Midbrain (tissue), 1 donor: ENCODE measurements around the gene DHX58.

Experiments used
- DNase-seq: peaks from one replicate; lab custom pipeline; 2025; lab: John Stamatoyannopoulos, UW

The DHX58 gene

GRCh38 chr17:42087042-42087701 is 25.3 kb downstream of the DHX58 start:
- DNase-seq, result no peak

- no peak for DNase-seq
Observed at GRCh38 chr17:42081516-42082129, 30.9 kb downstream of the DHX58 start.

GRCh38 chr17:42079541-42079940 is 33.0 kb downstream of the DHX58 start:
- DNase-seq, result no peak

DNA sequence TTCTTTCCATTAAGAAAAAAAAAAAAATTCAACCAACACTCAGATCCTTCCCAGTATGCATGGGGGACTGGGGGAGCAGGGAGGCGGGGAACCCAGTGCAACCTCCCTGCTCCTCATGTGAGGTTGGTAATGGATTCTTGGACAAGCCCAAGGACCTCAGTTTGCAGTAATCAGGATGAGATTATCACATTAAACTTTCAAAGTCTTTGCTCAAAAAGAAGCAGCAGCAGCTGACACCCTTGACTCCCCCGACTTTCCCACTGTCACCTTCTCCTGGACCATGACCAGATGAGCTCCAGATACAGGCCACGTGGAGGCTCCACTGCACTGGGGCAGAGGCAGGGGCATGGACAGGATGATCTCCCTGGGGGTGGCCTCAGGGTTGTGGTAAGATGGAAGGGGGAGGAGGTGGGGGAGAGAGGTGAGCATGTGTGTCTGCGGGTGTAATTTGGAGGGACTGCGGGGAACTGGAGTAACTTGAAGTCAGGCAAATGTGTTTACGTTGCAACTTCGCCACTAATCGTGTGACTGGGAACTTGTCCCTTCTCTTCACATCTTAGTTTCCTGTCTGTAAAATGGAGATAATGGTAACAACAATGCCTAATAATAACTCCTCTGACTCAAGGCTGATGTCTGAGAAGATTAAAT is 34.0 kb downstream of the DHX58 start:
- DNase-seq, result no peak

DNA sequence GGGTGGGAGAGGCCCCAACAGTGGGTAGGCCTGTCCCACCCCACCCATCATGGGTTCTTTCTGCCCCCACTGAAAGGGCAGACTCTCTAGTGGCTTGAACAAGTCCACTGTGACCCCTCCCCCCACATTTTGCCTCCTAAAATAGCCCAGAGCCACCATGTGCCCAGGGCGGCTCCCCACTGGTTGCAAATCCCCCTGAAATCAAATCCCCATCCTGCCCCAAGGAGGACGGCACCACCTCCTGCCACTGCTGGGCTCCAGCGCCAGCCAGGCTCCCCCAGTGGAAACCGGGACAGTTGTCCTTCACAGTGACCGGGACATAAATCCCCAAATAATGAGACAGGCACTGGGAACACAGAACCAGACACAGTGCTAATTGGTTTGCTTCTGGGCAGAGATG is 34.8 kb downstream of the DHX58 start:
- DNase-seq, result no peak

DNA sequence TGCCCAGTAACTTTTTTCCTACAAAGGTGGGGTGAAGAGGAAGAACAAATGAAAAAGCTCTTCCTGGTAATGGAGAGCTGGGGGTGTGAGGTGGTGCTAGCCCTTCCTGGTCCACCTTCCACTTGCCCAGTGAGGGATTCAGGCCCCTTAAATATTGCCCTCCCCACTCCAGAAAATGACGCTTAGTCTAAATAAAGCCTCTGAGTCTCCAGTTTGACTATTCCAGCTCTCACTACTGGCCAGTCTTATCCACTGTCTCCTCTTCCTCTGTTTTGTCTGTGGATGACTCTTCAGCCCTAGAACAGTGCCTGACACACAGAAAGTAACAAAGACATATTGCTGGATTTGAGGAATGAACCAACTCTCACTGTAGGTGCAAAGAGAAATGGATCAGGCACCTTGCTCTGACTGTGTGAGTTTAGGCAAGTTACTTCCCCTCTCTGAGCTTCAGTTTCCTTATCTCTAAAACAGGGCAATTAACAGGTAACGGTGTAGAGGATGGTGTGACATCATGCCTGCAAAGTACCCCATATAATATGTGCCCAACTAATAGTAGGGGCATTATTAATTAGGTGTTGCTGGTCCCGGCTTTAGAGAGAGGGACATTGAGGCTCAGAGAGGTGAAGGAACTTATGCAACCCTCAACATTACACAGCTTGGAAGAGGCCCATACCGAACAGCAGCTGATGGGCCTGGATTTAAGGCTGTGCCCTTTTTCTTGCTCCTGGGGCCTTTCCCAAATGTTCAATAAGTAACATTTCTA is 35.5 kb downstream of the DHX58 start:
- DNase-seq, result no peak

- DNase-seq, result no peak
Observed at GRCh38 chr17:42075789-42076188, 36.7 kb downstream of the DHX58 start.

DNA sequence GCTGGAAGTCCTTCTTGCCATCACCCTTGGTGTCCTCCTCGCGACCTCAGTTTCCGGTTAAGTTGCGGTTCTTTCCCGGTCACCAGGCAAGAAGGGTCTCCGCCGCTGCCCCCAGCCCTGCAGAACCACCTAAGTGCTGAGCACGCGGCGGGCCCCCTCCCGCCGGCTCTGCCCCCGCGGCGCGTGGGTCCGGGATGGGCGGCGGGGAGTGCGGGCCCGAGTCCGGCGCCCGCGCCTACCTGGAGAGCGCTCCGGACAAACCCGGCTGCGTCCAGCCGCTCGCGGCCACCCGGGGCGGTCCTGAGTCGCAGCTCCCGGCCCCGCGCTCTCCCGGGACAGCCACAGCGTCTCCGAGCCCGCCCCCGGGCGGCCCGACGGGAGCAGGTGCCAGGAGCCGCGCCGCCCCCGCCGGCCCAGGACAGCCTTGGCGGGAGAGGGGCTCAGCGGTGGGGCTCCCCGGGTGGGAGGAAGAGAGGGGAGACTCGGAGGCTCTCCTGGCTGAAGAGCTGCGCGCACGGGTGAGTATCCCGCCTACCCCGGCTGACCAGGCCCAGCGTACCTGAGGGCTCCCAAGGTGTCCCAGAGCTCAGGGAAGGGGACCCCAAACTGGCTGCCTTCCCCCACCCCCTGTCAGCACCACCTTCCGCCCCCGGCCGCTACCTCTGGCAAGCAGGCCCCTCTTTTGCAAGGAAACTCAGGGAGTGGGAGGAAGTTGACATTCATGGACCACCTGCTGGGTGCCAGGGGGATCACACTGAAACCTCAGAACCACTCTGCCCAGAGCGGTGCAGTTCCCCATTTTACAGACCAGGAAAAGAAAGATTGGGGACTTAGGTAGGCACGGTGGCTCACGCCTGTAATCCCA is 40.0 kb downstream of the DHX58 start:
- no peak for DNase-seq

DNA sequence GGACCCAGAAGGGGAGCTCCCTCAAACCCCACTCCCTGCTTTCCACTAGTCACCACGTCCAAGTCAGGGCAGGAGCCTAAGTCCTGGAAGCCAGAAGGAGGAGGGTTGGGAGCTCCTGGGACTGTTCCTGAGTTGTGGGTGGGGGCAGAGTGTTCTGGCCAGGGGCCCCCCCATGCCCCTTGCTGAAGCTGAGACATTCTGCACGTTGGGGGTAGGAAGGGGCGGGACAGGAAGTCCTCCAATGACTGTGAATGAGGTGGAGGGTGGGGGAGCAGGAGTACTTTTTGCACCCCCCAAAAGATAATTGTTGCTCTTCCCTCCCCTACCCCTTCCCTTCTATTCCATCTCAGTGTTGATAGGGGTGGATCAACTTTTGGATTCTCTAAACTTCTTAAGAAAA is 40.7 kb downstream of the DHX58 start:
- DNase-seq, result no peak

DNA sequence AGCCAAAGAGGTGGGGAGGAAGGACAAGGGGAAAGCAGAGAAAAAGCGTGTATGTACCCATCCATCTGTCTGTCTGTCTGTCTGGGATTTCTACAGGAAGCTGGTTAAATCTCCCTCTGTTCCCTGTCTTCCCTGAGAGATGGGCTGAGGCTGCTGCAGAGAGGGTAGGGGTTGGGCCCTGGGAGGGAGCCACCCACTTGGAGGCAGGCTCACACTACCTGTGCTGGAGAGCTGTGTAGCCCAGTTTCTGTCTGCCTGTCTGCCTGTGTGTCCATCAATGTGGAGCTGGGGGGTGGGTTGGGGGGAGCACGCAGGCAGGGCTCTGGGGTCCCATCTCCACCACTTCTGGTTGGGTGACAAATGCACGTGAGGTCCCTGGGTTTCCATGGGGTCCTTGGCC is 43.5 kb downstream of the DHX58 start:
- no peak for DNase-seq

GRCh38 chr17:42067371-42068091 is 45.0 kb downstream of the DHX58 start:
- peak; percentile 33 for DNase-seq

- no peak for DNase-seq
Observed at GRCh38 chr17:42065201-42065600, 47.3 kb downstream of the DHX58 start.

- no peak for DNase-seq
Observed at GRCh38 chr17:42062681-42063080, 49.8 kb downstream of the DHX58 start.

- no peak for DNase-seq
Observed at GRCh38 chr17:42061646-42062487, 50.6 kb downstream of the DHX58 start.

GRCh38 chr17:42060231-42060630 is 52.3 kb downstream of the DHX58 start:
- DNase-seq, result no peak

DNA sequence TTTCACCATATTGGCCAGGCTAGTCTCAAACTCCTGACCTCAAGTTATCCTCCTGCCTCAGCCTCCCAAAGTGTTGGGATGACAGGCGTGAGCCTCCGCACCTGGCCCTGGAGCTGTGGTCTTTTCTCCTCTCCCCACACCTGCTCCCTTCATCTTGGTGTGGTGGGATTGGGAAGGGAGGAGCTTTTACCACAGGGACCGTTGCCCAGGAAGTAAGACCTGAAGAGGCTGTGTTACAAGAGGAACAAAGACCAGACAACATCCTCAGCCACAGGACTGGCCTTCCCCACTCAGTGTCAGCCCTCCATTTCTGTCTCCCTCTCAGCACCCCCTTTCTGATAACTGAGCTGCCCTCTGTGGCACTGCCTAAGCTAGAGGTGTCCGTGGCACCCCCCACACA is 52.7 kb downstream of the DHX58 start:
- no peak for DNase-seq

- no peak for DNase-seq
Observed at GRCh38 chr17:42058063-42058462, 54.5 kb downstream of the DHX58 start.

- DNase-seq, result no peak
Observed at GRCh38 chr17:42056635-42057034, 55.9 kb downstream of the DHX58 start.

DNA sequence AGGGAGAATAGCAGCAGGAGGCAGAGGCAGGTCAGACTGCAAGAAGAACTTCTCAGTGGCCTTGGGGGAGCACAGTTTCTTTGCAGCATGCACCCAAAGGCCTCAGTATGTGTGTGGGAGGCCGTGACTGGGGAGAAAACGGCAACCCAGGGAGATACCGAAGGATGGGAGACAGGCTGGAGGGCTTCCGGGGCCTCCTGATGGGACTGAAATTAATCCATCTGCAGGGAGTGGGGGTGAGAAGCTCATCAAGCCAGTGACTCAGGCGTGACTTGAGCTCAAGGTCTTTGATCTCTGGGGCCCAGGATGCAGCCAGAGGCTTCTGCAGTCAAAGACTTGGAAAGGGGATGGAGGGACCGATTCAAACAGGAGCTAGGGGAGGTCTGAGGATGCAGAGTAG is 57.0 kb downstream of the DHX58 start:
- DNase-seq, result no peak

GRCh38 chr17:42055027-42055426 is 57.5 kb downstream of the DHX58 start:
- DNase-seq, result no peak
